Measurements from ENCODE around the gene IVD. TPM values are rescaled to one million over a fixed set of nuclear protein-coding genes. Genes with fewer than 3 reads are reported as not detected.
A peak's percentile ranks its signal among the peaks of the same experiment; 100 is the strongest.

IVD gene
- total and polyA plus RNA-seq, 5 donors from 2014 or later: 25.0 to 40.2 (median 32.9) TPM

- DNase-seq (no peak), ATAC-seq (ENCODE audit: low read depth in 2 of 2) (no peak)
- Mint-ChIP-seq H3K36me3 (no peaks in the 10 kb centered on the region), H3K4me1 (no peaks in the 10 kb centered on the region), H3K27me3 (peaks cover 11% of the 10 kb centered on the region), H3K27ac (no peak overlapping the region), H3K4me3 (no peak overlapping the region), H3K9me3 (no peaks in the 10 kb centered on the region)
- no peaks in the 10 kb centered on the region for H3K36me3 ChIP-seq (ENCODE audit: control insufficient read depth, insufficient read depth, low read length)
- H3K4me3 ChIP-seq (ENCODE audit: low read depth, low read length): no peak overlapping the region
- H3K27me3 ChIP-seq (ENCODE audit: control insufficient read depth, insufficient read depth, low read length): no peaks in the 10 kb centered on the region
- H3K9me3 ChIP-seq (ENCODE audit: control insufficient read depth in 2 of 2, low read length in 2 of 2): no peaks in the 10 kb centered on the region
- H3K4me1 ChIP-seq (ENCODE audit: control insufficient read depth, insufficient read depth, low read length, poor library complexity, severe bottlenecking): no peaks in the 10 kb centered on the region
- no peak overlapping the region for H3K27ac ChIP-seq (ENCODE audit: insufficient read depth, low read length, poor library complexity, severe bottlenecking)
Observed at GRCh38 chr15:40429068-40429710, 23.6 kb downstream of the IVD start.

GRCh38 chr15:40430271-40430805, 24.7 kb downstream of the IVD start:
- DNase-seq: no peak
- peaks cover 23% of the 10 kb centered on the region for H3K27me3 Mint-ChIP-seq

GRCh38 chr15:40435023-40435709, 29.6 kb downstream of the IVD start:
- Mint-ChIP-seq H3K27me3 (peaks cover 70% of the 10 kb centered on the region), H3K27ac (no peak overlapping the region), H3K4me3 (peak overlapping the region; percentile 40 to 74 (median 66)), H3K9me3 (no peaks in the 10 kb centered on the region), H3K4me1 (peaks cover 0 to 43% (median 13%) of the 10 kb centered on the region in 4 donors), H3K36me3 (no peaks in the 10 kb centered on the region)
- Histone ChIP-seq H3K27ac (ENCODE audit: insufficient read depth, low read length, poor library complexity, severe bottlenecking) (no peak overlapping the region), H3K9me3 (ENCODE audit: control insufficient read depth in 2 of 2, low read length in 2 of 2) (no peaks in the 10 kb centered on the region), H3K36me3 (ENCODE audit: control insufficient read depth, insufficient read depth, low read length) (no peaks in the 10 kb centered on the region), H3K4me3 (ENCODE audit: low read depth, low read length) (no peak overlapping the region), H3K4me1 (ENCODE audit: control insufficient read depth, insufficient read depth, low read length, poor library complexity, severe bottlenecking) (peaks cover 29% of the 10 kb centered on the region), H3K27me3 (ENCODE audit: control insufficient read depth, insufficient read depth, low read length) (peaks cover 4% of the 10 kb centered on the region)
- DNase-seq (no peak), ATAC-seq (ENCODE audit: low read depth in 2 of 2) (no peak)

More at GRCh38 chr15:40430271-40430805, 24.7 kb downstream of the IVD start:
- Mint-ChIP-seq H3K36me3 (no peaks in the 10 kb centered on the region), H3K4me3 (no peak overlapping the region), H3K4me1 (peaks cover 0 to 6% (median 0%) of the 10 kb centered on the region in 4 donors), H3K9me3 (no peaks in the 10 kb centered on the region), H3K27ac (peak overlapping the region in 1 of 3 donors; percentile 59)
- Histone ChIP-seq H3K9me3 (ENCODE audit: control insufficient read depth in 2 of 2, low read length in 2 of 2) (no peaks in the 10 kb centered on the region), H3K4me1 (ENCODE audit: control insufficient read depth, insufficient read depth, low read length, poor library complexity, severe bottlenecking) (no peaks in the 10 kb centered on the region), H3K36me3 (ENCODE audit: control insufficient read depth, insufficient read depth, low read length) (no peaks in the 10 kb centered on the region), H3K27me3 (ENCODE audit: control insufficient read depth, insufficient read depth, low read length) (peaks cover 4% of the 10 kb centered on the region), H3K4me3 (ENCODE audit: low read depth, low read length) (no peak overlapping the region), H3K27ac (ENCODE audit: insufficient read depth, low read length, poor library complexity, severe bottlenecking) (no peak overlapping the region)
- ATAC-seq (ENCODE audit: low read depth in 2 of 2): no peak

- Histone ChIP-seq H3K9me3 (ENCODE audit: control insufficient read depth in 2 of 2, low read length in 2 of 2) (no peaks in the 10 kb centered on the region), H3K4me1 (ENCODE audit: control insufficient read depth, insufficient read depth, low read length, poor library complexity, severe bottlenecking) (peaks cover 34% of the 10 kb centered on the region), H3K27me3 (ENCODE audit: control insufficient read depth, insufficient read depth, low read length) (peaks cover 4% of the 10 kb centered on the region), H3K4me3 (ENCODE audit: low read depth, low read length) (no peak overlapping the region), H3K36me3 (ENCODE audit: control insufficient read depth, insufficient read depth, low read length) (no peaks in the 10 kb centered on the region), H3K27ac (ENCODE audit: insufficient read depth, low read length, poor library complexity, severe bottlenecking) (no peak overlapping the region)
- Mint-ChIP-seq H3K36me3 (no peaks in the 10 kb centered on the region), H3K4me3 (peak overlapping the region; percentile 23 to 66 (median 53)), H3K27ac (no peak overlapping the region), H3K9me3 (no peaks in the 10 kb centered on the region), H3K4me1 (peaks cover 0 to 46% (median 14%) of the 10 kb centered on the region in 4 donors), H3K27me3 (peaks cover 73% of the 10 kb centered on the region)
- no peak for ATAC-seq (ENCODE audit: low read depth in 2 of 2)
- DNase-seq: no peak
Observed at GRCh38 chr15:40435710-40436089, 30.1 kb downstream of the IVD start.

GRCh38 chr15:40436116-40436891, 30.7 kb downstream of the IVD start:
- DNase-seq: peak in 1 of 3 donors; percentile 13
- no peaks in the 10 kb centered on the region for H3K9me3 ChIP-seq (ENCODE audit: control insufficient read depth in 2 of 2, low read length in 2 of 2)
- Mint-ChIP-seq H3K4me3 (peak overlapping the region; percentile 66 to 88 (median 72)), H3K27me3 (peaks cover 73% of the 10 kb centered on the region), H3K9me3 (no peaks in the 10 kb centered on the region), H3K27ac (peak overlapping the region in 1 of 3 donors; percentile 64), H3K36me3 (no peaks in the 10 kb centered on the region), H3K4me1 (peaks cover 0 to 46% (median 14%) of the 10 kb centered on the region in 4 donors)
- H3K27me3 ChIP-seq (ENCODE audit: control insufficient read depth, insufficient read depth, low read length): peaks cover 4% of the 10 kb centered on the region
- no peaks in the 10 kb centered on the region for H3K36me3 ChIP-seq (ENCODE audit: control insufficient read depth, insufficient read depth, low read length)
- peaks cover 34% of the 10 kb centered on the region for H3K4me1 ChIP-seq (ENCODE audit: control insufficient read depth, insufficient read depth, low read length, poor library complexity, severe bottlenecking)
- H3K27ac ChIP-seq (ENCODE audit: insufficient read depth, low read length, poor library complexity, severe bottlenecking): no peak overlapping the region
- H3K4me3 ChIP-seq (ENCODE audit: low read depth, low read length): no peak overlapping the region
- ATAC-seq (ENCODE audit: low read depth in 2 of 2): no peak

- no peak for ATAC-seq (ENCODE audit: low read depth in 2 of 2)
- H3K27ac Mint-ChIP-seq: no peak overlapping the region
- peak overlapping the region; percentile 66 to 88 (median 72) for H3K4me3 Mint-ChIP-seq
- H3K9me3 ChIP-seq (ENCODE audit: control insufficient read depth in 2 of 2, low read length in 2 of 2): no peaks in the 10 kb centered on the region
- peaks cover 4% of the 10 kb centered on the region for H3K27me3 ChIP-seq (ENCODE audit: control insufficient read depth, insufficient read depth, low read length)
- H3K9me3 Mint-ChIP-seq: no peaks in the 10 kb centered on the region
- peaks cover 73% of the 10 kb centered on the region for H3K27me3 Mint-ChIP-seq
- H3K4me3 ChIP-seq (ENCODE audit: low read depth, low read length): no peak overlapping the region
- no peak overlapping the region for H3K27ac ChIP-seq (ENCODE audit: insufficient read depth, low read length, poor library complexity, severe bottlenecking)
- H3K4me1 ChIP-seq (ENCODE audit: control insufficient read depth, insufficient read depth, low read length, poor library complexity, severe bottlenecking): peaks cover 39% of the 10 kb centered on the region
- peaks cover 0 to 46% (median 14%) of the 10 kb centered on the region in 4 donors for H3K4me1 Mint-ChIP-seq
- DNase-seq: no peak
- H3K36me3 Mint-ChIP-seq: no peaks in the 10 kb centered on the region
- H3K36me3 ChIP-seq (ENCODE audit: control insufficient read depth, insufficient read depth, low read length): no peaks in the 10 kb centered on the region
Observed at GRCh38 chr15:40436892-40437751, 31.5 kb downstream of the IVD start.
